ENCODE results near the gene CREB1. TPM values are rescaled to one million over a fixed set of nuclear protein-coding genes. Genes with fewer than 3 reads are reported as not detected.
A peak's percentile ranks its signal among the peaks of the same experiment; 100 is the strongest.

Gene CREB1
- total RNA-seq, 1 donor from 2014 or later: 54.5 TPM

DNA sequence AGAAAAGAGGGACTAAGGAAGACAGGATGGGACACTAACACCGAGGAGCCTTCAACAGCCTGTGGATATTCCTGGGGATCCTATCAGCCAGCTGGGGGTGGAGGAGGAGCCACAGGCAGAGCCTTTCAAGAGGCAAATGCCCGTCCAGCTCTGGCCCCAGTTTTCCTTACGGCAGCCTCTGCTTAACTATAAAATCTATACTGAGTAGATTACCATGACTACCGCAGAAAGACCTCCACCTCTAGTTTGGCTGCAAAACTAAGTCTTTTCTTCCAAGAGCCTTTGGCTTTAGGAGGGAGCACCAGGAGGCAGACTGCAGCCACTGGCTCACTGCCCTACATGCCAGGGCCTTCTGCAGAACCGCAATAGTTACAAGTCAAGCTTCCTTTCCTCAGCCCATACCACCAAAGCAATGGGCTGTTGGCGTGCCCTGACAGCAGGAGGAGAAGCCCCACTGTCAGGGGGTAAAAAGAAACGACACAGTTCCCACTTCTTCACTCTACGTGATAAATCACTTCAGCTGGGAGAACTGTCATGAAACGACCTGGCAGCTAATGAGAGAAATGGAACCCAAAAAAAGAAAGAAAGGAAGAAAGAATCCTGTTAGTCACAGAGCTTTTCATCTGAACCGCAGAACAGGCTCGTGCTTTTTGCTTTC is 25.1 kb upstream of the CREB1 start:
- TF ChIP-seq CTCF (IDR thresholded peaks at IDR 0.05; ENCODE audit: insufficient read depth, low read length, poor library complexity, severe bottlenecking): peak; percentile 21
- Histone ChIP-seq H3K36me3 (ENCODE audit: control insufficient read depth, insufficient read depth, low read length) (no peaks in the 10 kb centered on the region), H3K4me3 (ENCODE audit: low read depth, low read length) (no peak overlapping the region), H3K27me3 (ENCODE audit: control insufficient read depth, insufficient read depth, low read length) (no peaks in the 10 kb centered on the region)
- DNase-seq (ENCODE audit: low read depth): peak; percentile 38

GRCh38 chr2:207505171-207505570 is 24.6 kb upstream of the CREB1 start:
- H3K36me3 ChIP-seq (ENCODE audit: control insufficient read depth, insufficient read depth, low read length): no peaks in the 10 kb centered on the region
- H3K27me3 ChIP-seq (ENCODE audit: control insufficient read depth, insufficient read depth, low read length): no peaks in the 10 kb centered on the region
- no peak for TF ChIP-seq CTCF (IDR thresholded peaks at IDR 0.05; ENCODE audit: insufficient read depth, low read length, poor library complexity, severe bottlenecking)
- no peak overlapping the region for H3K4me3 ChIP-seq (ENCODE audit: low read depth, low read length)
- DNase-seq (ENCODE audit: low read depth): peak; percentile 34

- TF ChIP-seq CTCF (IDR thresholded peaks at IDR 0.05; ENCODE audit: insufficient read depth, low read length, poor library complexity, severe bottlenecking): no peak
- Histone ChIP-seq H3K27me3 (ENCODE audit: control insufficient read depth, insufficient read depth, low read length) (no peaks in the 10 kb centered on the region), H3K36me3 (ENCODE audit: control insufficient read depth, insufficient read depth, low read length) (no peaks in the 10 kb centered on the region), H3K4me3 (ENCODE audit: low read depth, low read length) (no peak overlapping the region)
- DNase-seq (ENCODE audit: low read depth): peak; percentile 72
Observed at GRCh38 chr2:207505728-207506127, 24.0 kb upstream of the CREB1 start.

GRCh38 chr2:207506426-207506825 is 23.3 kb upstream of the CREB1 start:
- no peaks in the 10 kb centered on the region for H3K36me3 ChIP-seq (ENCODE audit: control insufficient read depth, insufficient read depth, low read length)
- no peak for DNase-seq (ENCODE audit: low read depth)
- H3K4me3 ChIP-seq (ENCODE audit: low read depth, low read length): no peak overlapping the region
- no peak for TF ChIP-seq CTCF (IDR thresholded peaks at IDR 0.05; ENCODE audit: insufficient read depth, low read length, poor library complexity, severe bottlenecking)
- H3K27me3 ChIP-seq (ENCODE audit: control insufficient read depth, insufficient read depth, low read length): no peaks in the 10 kb centered on the region

GRCh38 chr2:207510148-207510547 is 19.6 kb upstream of the CREB1 start:
- no peak overlapping the region for H3K4me3 ChIP-seq (ENCODE audit: low read depth, low read length)
- H3K36me3 ChIP-seq (ENCODE audit: control insufficient read depth, insufficient read depth, low read length): no peaks in the 10 kb centered on the region
- no peaks in the 10 kb centered on the region for H3K27me3 ChIP-seq (ENCODE audit: control insufficient read depth, insufficient read depth, low read length)
- no peak for DNase-seq (ENCODE audit: low read depth)
- no peak for TF ChIP-seq CTCF (IDR thresholded peaks at IDR 0.05; ENCODE audit: insufficient read depth, low read length, poor library complexity, severe bottlenecking)

GRCh38 chr2:207511851-207512250 is 17.9 kb upstream of the CREB1 start:
- TF ChIP-seq CTCF (IDR thresholded peaks at IDR 0.05; ENCODE audit: insufficient read depth, low read length, poor library complexity, severe bottlenecking): no peak
- no peak for DNase-seq (ENCODE audit: low read depth)
- no peaks in the 10 kb centered on the region for H3K36me3 ChIP-seq (ENCODE audit: control insufficient read depth, insufficient read depth, low read length)
- H3K27me3 ChIP-seq (ENCODE audit: control insufficient read depth, insufficient read depth, low read length): no peaks in the 10 kb centered on the region
- H3K4me3 ChIP-seq (ENCODE audit: low read depth, low read length): no peak overlapping the region

All from kidney epithelial cell (primary cell).